Measurements from ENCODE around the gene UBA7.
"Not testable (repeated sequence)": the region's sequence is repeated elsewhere in the genome, so short reads cannot be mapped to it uniquely, and the experiment has no call there.

The UBA7 gene

DNA sequence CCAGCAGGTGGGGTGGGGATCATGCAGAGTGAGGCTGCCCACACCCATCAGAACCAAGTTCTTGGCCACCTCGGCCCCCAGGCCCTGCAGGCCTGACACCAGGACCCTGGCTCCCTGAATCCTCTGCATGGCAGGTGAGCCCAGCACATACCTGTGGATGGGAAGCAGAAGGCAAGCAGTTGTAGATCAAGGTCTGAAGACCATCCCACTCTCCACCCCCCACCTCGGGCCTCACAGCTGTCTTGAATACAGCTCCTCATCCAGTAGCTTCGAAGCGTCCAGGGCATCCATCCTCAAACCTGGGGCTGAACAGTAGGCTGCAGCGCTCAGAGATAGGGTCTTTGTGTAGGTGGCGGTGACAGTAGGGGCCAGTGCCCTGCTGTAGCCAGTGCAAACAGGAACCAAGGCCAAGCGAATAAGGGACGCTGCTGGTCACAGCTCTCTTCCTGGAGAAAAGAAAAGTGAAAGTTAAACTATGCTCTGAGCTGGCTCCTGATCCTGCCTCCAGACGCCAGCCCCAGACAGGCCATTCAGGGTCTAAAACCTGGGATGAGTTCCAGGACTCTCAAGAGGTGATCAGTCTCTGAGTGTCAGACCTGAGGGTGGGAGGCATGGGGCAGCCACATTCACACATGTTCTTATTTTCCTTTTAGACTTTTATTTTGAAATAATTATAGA, at the start of gene UBA7:
UBA7 (minus strand) TSS at position 457 of the 678 bp plus-strand sequence; CDS start at position 291, 166 bp downstream.
- DNase-seq: no peak

GRCh38 chr3:49859576-49860305, 46.0 kb upstream of the UBA7 start:
- no peak for DNase-seq

GRCh38 chr3:49856181-49857005, 42.6 kb upstream of the UBA7 start, which contains the start of gene TRAIP:
Gene TRAIP, minus strand, starts transcription at chr3:49856564. Its CDS starts 111 bp downstream, at chr3:49856453.
- DNase-seq: peak; percentile 94

DNA sequence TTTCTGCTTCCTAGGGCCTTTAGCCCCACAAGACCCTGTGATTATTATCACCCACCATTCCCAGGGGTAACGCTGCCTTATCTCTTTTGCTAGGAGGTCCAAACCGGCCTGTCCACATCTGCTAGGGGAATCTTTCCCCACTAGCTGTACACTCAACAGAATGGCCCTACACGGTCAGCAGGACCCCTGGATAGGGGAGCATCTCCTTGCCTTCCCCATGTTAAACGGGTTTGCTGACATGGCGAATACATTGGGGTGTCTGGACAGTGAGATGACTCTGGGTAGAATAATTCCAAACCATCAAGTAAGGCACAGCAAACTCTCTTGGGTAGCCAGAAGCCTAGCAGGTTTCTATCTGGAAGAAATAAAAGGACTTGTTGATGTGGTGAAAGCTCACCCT, 41.9 kb upstream of the UBA7 start:
- no peak for DNase-seq

- no peak for DNase-seq
Measured at GRCh38 chr3:49845694-49846093, 31.9 kb upstream of the UBA7 start.

DNA sequence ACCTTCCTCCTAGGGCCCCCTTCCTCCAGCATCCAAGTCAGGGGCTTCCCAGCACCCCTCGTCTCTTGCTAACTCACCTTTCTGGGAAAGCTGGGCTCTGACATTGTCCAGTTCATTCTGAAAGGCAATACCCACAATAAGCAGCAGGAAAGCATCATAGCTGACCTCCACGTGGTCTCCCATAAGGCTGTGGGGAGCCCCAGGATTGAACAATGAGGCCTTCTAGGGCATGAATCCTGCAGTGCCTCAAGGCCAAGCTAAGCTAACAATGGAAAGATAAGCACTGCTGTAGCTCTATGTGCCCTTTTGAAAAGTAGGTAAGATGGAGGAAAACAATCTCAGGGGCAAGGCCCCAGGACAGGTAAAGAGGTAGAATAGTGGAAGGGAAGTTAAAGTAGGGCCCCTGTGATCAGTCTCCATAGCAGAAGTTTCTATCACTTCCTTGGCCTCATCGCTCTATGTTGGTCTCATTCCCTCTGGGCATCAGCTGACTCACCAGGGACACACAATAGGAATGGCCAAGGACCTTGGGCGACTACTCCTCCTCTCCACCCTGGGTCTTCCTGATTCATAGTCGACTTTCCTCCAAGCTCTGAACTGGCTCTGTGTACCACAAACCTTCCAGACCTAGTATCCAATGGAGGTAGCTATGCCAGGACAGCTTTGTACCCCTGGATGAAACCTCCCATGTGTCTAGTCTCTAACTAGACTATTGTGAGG, 30.9 kb upstream of the UBA7 start:
- no peak for DNase-seq

DNA sequence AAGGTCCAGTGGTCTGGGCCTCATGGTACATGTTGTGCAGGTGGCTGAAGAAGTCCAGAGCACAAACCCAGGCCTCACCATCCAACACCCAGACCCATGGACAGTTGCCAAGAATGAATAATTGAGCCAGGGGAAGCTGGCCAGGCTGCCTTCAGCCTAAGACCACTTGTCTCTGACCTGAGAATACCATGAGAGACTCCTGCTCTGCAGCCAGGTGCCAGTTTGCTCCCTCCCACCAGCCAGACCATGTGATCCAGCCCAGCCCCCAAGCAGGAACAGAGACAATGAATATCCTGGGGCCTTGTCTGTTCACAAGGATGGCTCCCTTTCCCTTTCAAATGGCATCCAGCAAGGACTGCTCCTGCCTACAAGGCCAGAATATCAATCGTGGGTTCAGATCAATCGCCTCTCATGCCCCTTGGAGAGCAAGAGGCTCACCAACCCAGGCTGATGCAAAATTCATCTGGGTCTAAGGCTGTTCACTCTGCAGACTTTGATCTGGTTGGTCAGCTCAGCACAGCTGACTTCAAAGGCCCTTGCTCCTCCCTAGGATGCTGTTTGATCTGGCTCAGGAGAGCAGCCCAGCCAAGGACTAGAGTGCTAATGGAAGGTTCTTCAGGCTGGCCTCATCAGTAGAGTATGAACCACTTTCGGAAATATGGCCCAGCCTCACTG, 29.2 kb upstream of the UBA7 start:
- no peak for DNase-seq

GRCh38 chr3:49841806-49842205, 28.1 kb upstream of the UBA7 start:
- DNase-seq: no peak

DNA sequence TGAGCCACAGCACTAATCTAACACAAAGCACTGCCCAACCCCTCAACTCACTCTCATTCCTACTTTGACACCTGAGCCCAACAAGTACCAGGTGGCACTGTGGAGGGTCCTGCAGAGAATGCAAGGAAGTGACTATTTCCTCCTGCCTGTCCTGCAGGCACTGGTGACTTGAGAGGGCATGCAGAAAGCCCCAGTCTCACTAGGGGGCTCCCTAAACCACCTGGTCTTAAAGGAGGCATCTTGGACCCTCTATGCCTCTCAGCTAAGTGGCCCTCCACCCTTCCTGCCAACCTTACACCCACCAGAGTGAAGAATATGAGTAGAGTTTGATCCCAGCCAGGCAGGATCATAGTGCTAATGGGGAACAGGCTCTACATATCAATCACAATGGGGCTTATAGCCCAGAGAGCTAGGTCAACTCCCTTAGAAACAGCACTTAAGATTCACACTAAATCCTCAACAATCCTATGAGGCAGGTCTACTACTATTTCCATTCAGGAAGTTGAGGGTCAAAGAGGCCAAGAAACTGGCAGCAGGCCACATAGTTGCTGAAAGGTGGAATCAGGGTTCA, 27.5 kb upstream of the UBA7 start:
- DNase-seq: no peak

GRCh38 chr3:49840388-49840787, 26.6 kb upstream of the UBA7 start:
- no peak for DNase-seq

GRCh38 chr3:49839193-49839809, 25.5 kb upstream of the UBA7 start:
- peak; percentile 83 for DNase-seq

GRCh38 chr3:49831341-49831740, 17.6 kb upstream of the UBA7 start:
- no peak for DNase-seq

DNA sequence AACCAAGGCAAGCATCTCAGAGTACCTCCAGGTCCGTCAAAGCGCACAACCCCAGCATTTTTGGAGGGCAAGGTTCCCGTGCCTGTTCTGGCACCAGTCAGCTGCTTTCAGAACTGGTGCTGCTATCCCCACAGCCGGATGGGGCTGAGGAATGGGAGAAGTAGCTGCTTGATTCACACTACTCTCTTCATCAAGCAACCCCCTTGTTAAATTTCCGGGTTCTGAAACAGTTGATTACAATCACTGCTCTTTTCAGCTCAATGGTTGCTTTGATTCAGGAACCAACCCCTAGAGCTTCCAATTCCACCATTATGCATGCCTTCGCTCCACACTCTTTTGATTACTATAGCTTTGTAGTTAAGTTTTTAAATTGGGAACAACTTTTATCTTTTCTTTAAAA, 12.3 kb upstream of the UBA7 start:
- no peak for DNase-seq

DNA sequence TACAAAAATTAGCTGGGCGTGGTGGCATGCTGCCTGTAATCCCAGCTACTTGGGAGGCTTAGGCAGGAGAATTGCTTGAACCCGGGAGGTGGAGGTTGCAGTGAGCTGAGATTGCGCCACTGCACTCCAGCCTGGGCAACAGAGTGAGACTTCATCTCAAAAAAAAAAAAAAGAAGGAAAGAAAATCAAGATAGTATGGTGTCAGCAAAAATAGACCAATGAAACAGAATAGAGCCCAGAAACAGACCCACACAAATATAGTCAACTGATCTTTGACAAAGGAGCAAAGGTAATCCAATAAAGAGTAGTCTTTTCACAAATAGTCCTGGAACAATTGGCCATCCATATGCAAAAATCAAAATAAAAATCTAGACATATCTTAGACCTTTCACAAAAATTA, 9.4 kb upstream of the UBA7 start:
- DNase-seq: not testable (repeated sequence)

DNA sequence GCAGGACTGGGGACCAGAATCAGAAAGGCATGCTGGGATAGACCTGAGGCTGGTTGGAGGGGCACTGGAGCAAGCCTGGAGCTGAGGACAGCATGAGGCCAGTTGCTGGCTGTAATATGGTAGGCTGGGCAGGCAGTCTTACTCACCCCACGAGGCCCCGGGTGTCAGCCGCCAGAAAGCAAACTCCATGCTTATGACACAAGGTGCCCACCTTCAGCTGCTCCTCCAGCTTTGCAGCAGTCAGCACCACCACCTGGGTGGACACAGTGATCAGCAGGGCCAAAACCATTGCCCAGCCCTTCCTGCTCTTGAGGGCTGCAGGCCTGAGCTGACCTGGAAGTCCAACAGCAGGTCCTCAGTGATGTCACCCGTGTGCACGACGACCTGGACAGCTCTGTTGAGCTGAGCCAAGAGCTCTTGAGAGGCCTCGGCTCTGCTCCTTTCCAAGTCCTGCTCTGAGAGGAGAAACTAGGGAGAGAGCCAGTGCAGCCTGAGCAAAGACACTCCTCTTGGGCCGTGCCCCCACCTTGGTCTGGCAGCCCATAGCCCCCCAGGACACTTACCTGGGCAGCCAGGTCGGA, 747 bp downstream of the UBA7 start:
- DNase-seq: no peak

DNA sequence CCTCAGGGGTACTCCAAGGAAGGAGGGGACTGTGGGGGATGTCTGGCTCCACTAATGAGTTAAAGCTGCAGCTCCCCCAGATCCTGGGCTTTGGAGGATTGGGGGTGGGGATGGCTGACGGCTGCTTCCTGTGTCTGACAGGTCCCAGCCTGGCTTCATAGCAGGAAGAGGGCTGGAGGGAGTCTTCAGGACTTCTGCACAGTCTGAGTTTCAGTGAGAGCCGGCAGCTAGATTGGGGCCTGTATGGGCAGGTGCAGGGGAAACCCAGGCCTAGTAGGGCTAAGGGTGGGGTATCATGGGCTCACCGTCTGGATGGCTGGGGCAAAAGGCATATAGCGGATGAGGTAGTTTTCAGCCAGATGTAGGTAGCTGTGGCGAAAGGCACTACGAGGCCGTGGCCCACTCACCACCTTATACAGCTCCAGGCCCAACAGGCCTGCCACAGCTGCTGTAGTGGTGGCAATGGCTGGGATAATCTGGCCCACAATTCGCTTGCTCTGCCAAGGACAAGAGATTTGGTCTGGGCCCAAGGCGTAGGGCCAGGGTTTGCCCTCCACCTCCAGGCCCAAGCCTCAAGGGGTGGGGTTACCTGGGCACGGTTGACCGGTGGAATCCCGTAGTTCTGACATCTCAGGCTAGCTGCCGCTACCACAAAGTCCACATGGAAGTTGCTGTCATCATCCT, 6.2 kb downstream of the UBA7 start:
- DNase-seq: no peak

DNA sequence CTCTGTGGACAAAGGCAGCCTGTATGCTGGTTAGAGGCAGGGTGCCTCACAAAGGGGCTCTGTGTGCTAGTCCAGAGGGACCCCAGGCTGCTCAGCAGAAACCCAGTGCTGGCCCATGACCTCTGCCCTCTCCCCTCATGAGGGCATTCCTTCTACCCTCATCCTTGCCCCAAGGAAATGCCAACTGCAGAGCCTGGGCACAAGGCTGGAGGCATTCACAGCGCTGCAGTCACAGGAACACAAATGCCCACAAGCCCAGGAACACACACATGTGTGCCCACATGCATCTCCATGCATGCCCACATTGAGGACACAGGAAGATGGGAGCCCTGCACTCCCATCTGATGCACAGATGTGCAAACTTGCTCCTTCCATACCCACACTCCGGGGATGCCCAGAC, 6.9 kb downstream of the UBA7 start:
- DNase-seq: no peak

DNA sequence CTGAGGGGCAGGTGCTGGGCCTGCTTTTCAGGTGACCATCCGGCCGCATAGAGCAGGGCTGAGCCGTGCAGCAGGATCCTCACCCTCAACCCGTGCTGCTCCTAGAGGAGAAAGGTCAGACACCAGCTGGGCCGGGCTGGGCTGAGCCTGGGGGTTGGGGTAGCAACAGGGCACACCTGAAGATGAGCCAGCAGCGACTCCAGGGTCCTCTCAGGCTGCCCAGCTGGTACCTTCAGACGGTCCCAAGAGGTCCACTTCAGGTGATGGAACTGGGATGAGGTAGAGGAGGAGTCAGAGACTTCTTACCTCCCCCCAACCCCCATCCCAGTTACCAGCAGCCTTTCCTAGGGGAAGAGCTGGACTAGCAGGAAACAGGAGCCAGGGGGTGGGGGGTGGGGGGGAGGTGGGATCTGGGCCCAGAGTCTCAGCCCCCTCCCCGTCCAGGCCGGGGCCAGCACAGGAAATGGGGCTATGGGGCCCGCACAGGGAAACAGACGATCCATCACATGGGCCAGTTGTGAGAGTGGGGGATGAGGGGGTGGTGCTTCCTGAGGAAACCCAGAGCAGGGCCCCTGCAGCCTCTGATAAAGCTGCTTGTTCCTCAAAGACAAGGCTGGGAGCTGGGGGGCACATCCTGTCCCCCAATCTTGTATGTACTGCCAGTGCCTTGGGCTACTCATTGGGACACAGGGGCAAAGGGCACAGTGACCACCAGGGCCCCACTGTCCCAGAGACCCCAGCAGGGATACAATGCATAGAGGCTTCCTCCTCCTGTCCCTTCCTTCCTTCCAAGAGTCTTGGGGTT, 7.7 kb downstream of the UBA7 start:
- DNase-seq: no peak

GRCh38 chr3:49805367-49805782, 8.4 kb downstream of the UBA7 start:
- no peak for DNase-seq

Data from activated CD4-positive, alpha-beta T cell treated with anti-CD3 and anti-CD28 coated beads, Interleukin-2, amount 50 U/mL, for 1 hour (primary cell).